Measurements from ENCODE around the gene C14orf180.

Gene C14orf180

DNA sequence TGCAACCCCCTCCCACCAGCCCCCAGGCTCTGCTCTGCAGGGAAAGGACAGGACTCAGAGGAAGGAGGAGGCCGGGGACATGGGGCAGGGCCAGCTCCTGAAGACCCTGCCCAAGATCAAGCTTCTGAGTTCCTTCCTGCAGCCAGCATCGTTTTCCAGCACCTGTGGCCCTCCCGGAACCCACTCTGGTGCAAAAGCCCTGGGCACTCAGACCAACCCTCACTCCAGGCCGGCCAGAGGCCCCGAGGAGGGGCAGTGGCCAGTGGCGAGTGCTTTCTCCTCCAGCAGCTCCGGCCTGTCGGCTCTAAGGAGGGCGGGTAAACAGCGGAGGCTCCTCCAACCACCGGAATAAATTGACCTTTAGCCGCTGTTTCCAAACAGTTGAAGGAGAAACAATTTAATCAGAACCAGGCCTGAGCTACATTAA is 14.2 kb downstream of the C14orf180 start:
- DNase-seq (ENCODE audit: low read depth, low spot score): no peak

DNA sequence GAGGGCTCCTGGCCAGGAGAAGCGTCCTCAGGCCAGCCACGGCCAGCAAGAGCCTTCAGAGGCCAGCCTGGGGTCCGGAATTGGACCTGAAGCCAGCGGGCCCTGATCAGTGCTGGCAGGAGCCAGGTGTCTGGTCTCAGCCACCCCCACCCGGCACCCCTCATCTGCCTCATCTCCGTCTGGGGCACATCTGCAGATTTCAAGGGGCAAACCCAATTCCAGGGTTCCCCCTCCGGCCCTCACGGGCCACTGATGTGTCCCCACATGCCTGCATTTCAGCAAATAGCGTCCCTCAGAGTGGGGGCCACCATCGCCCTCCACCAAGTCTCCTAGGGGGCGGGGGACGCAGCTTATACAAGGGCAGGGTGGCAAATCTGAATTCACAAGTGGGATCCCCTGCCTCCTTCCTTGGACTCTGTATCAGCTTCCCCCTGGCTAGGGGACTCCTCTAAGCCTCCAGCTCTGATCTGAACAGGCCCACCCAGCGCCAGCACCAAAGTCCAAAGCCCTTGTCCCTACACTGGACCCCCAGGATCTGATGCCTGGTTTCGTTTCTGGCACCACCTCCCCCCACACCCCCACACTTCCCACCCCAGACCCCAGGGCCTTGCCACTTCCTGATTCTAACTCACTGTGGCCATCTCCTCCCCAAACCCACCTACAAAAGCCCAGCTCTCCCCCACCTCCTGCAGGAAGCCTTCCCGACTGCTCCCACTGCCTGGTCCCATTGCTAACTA is 14.9 kb downstream of the C14orf180 start:
- no peak for DNase-seq (ENCODE audit: low read depth, low spot score)

DNA sequence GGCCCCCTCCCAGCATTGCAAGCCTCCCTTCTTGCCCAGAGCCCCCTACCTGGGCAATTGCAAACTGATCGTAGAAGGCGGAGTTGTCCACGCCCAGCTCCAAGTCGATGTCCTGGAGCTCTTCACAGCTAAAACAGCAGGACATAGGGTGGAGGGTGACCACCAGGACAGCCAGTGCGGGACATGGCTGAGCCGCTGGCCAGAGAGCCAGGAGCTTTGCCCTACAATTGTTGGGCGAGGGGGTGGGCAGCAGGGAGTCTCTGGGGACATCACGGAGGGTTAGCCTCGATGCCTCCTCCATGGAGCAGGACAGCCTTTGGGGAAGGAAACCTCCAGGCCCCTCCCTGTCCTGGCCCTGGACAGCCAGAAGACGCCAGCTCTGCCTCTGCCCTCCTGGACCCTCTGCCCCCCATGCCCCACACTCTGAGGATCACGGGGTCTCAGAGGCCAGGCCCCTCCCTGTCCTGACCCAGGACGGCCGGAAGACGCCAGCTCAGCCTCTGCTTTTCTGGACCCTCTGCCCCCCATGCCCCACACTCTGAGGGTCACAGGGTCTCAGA is 15.6 kb downstream of the C14orf180 start:
- DNase-seq (ENCODE audit: low read depth, low spot score): no peak

DNA sequence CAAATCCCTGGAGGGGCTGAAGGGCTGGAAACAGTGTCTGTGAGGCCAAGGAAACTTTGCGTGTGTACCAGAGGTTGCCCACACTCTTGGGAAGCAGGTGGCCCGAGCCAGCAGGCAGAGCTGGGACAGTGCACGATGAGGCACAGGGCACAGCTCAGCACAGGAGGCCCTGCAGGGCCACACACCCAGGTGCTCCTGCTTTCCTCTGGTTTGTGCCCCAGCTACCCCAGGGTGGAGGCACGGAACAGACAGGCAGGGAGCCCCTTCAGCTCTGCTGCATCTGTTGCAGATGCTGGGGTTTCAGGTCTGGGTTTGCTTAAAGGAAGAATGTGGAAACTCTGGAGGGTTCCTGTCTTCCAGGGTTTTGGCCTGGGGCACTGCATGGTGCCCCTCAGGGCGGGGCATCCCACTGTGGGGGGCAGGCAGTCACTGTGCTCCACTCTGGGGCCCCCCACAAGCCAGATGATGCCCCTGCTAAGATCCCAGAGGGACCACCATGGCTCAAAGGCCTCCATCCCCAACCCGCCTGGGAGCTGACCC is 16.4 kb downstream of the C14orf180 start:
- no peak for DNase-seq (ENCODE audit: low read depth, low spot score)

DNA sequence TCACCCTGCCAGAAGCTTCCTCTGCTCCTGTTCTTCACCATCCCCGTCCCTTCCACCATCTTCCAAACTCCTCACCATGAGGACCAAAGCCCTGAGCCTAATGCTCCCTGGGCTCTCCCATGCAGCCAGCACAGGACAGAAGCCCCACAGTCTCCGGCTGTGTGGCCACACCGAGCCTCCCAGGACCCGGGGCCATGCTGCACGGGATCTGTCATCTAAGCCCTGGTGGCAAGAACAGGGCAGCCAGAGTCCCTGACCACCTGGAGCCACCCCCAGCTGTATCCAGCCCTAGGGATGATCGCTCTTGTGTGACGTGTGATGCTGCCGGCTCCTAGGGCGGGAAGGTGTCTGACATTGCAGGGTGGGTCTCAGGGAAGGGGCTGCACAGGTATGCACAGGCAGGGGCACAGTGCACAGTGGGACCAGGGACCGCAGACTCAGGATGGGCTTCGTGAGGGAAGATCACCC is 16.9 kb downstream of the C14orf180 start:
- DNase-seq (ENCODE audit: low read depth, low spot score): no peak

DNA sequence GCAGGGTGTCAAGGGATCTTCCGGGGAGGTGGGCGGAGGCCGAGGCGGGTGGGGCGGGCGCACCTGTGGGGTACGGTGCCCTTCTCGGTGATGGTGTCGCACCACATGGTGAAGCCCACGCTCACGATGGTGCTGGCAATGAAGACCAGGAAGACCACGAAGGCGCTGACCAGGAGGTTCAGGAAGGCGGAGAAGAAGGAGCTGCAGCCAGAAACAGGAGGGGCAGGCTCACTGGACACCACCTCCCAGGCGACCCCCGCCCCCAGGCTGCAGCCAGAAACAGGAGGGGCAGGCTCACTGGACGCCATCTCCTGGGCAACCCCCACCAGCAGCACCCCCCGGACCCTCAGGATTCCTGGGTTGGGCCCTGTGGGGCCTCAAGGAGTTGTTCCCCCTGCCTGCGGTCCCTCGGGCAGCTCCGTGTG is 17.4 kb downstream of the C14orf180 start:
- no peak for DNase-seq (ENCODE audit: low read depth, low spot score)

DNA sequence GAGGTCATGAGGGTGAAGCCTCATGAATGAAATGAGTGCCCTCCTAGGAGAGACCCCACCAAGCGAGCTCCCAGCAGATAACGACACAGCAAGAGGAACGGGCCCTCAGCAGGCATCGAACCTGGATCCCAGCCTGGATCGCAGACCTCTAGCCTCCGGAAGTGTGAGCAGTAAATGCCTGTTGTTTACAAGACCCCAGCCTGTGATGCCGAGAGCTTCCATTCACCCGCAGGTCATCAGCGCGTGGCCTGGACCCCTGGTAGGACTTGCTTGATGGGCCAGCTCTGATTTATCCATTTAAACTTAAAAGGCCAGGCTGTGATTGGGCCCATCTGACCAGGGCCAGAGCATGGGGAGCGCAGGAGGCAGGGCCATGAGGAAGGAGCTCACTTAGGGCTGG is 18.0 kb downstream of the C14orf180 start:
- DNase-seq (ENCODE audit: low read depth, low spot score): no peak

DNA sequence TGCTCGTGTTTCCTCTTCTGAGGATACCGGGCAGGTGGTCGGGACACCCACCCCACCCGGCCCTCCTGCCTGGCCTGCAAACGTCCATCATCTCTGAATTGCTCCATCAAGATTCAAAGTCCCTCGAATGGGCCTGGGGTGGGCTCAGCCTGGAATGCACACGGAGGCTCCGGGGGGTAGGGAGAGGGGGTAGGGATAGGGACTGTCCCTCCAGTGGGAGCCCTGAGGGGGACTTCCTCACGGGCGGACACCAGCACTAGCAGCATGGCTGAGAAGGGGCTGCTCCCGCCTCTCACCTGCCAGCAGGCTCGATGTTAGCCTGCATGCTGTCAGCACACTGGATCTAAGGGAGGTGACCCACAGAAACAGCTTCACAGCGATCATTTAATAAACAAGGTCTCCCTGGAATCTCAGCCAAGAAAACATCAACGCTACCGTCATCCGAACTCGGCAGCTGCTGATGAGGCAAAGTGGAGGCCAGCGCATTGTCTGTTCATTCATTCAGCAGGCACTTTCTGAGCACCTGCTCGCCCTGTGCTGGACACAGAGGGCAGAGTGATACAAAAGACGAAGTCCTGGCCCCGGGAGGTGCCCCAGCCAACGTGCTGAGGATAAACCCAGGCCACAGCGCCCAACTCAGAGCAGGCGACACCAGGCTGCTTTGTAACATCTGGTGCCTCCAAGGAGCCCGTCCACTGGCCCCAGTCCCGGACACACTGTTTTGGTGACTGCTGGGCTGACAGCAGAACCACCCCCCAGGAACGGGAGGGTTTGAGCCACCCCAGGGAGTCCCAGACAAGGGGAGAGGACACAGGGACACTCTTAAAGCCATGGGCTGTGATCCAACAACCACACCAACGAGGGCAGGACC is 18.7 kb downstream of the C14orf180 start:
- no peak for DNase-seq (ENCODE audit: low read depth, low spot score)

DNA sequence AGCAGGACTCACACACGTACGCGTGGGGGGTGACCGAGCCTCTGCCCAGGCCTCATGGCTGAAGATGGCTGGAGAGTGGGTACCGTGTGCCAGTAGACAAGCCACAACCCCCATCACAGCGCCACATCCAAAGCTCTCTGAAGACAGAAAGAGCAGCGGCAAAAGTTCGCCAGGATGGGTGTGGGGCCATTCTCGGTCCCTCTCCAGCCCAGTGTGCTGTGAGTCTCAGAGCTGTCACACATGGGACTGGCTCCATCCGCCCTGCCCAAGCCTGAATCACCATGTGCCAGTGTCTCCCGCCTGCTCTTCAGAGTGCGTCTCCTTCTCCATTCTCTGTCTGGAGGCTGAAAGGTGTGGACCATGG is 19.3 kb downstream of the C14orf180 start:
- no peak for DNase-seq (ENCODE audit: low read depth, low spot score)

DNA sequence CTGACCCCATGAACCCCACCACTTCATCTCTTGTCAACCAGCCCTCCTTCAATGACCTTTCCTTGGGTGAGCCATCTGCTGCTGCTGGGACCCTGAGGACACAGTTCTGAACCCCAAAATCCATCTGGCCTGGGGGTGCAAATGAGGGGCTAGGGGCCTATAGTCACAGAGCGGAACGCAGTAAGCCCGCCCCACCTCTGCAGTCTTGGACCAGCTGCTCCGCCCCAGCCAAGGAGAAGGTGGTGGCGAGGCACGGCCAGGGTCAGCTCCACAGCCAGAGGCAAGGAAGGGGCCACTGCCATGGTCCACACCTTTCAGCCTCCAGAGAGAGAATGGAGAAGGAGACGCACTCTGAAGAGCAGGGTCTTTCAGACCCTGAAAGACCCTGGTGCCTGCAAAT is 19.9 kb downstream of the C14orf180 start:
- no peak for DNase-seq (ENCODE audit: low read depth, low spot score)

DNA sequence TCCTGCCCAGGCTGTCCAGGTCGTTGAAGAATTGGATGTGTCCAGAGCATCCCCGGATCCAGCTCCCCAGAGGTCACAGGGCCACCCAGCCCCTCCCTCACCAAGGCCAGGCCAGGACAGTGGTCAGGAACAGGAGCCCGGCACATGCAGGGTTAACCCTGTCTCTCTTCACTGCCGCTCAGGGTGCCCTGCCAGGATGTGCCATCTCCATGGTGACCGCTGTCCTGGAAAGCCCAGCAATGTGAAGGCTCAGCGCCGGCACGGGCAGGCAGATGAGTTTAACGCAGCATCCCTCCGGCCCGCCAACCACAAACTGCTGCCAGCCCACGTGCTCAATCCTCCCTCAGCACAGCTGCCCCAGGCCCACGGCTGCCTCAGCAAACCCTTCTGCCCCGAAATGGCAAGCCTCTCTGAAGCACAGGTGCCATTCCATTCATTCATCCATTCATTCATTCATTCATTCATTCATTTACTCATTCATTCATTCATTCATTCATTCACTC is 20.6 kb downstream of the C14orf180 start:
- no peak for DNase-seq (ENCODE audit: low read depth, low spot score)

DNA sequence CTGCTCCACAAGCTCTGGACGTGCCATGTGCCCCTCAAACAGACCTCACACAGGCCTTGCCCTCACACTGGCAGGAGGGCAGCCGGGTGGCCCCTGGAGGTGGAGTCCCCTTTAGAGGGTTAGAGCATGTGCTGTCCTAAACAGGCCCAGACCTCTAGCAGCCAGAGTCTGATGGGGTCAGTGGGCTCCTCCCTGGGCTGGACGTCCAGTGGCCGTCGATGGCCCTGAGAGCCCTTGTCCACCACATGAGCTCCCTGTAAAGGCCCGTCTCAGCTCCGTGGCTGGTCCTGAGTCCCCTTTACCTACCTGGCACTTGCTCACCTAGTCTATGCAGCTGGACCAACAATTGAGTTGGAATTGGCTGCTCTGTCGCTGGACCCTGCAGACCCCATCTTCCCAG is 21.2 kb downstream of the C14orf180 start:
- no peak for DNase-seq (ENCODE audit: low read depth, low spot score)

DNA sequence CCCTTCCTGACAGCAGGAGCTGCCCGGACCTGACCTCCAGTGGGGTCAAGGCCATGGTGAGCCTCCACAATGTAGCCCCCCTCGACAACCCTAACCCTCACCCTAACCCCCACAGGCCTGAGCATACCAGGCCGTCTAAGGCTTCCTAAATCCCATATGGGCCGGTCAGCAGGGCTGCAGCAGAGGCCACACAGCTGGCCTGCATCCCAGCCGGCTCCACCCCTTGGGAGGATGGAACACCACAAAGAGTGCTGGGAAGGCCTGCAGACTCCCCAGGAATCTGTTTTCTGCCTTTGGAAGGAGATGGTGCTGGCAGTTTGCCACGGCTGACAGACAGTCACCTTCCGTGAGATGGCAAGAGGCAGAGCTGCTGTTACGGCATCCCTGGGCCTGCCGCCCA is 22.2 kb downstream of the C14orf180 start:
- DNase-seq (ENCODE audit: low read depth, low spot score): no peak

DNA sequence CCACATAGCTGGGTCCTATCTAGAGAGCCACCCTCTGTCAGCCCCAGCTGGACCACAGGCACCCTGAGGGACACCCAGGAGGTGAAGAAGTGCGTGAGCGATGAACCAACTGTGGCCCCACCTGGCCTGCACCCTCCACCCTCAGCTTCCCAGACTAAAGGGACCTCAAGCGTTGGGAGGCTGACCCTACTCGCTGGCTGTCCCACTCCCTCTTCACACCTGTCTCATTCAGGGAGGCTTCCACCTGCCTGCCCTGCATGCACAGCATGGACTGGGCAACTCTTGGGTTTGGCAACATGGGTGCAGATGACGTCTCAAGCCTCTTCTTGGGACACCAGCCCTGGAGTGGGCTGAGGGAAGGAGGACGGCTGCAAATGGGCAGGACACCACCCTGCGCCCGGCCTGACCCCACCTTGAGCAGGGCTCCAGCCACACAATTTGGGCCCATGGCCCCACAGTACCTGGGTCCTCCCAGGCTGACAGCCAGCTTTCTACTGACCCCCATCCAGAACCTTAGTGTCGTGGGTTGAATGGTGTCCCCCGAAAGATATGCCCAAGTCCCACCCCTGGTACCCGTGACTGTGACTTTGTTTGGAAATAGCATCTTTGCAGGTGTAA is 22.9 kb downstream of the C14orf180 start:
- no peak for DNase-seq (ENCODE audit: low read depth, low spot score)

DNA sequence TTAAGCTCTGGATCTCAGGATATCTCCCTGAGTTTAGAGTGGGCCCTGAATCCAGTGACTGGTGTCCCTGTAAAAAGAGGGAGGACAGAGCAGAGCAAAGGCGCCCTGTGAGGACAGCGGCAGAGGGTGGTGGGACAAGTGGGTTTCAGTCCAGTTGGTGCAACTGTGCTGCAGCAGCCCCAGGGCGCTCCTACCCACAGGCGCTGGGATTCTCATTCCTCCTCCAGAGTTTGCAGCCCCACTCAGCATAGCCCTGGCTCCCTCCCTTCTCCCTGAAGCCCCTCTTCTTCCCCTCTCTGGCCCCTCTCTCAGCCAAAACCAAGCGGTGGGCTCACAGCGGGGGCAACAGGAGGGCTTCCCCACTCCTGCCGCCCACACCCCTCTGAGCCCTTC is 23.4 kb downstream of the C14orf180 start:
- no peak for DNase-seq (ENCODE audit: low read depth, low spot score)

DNA sequence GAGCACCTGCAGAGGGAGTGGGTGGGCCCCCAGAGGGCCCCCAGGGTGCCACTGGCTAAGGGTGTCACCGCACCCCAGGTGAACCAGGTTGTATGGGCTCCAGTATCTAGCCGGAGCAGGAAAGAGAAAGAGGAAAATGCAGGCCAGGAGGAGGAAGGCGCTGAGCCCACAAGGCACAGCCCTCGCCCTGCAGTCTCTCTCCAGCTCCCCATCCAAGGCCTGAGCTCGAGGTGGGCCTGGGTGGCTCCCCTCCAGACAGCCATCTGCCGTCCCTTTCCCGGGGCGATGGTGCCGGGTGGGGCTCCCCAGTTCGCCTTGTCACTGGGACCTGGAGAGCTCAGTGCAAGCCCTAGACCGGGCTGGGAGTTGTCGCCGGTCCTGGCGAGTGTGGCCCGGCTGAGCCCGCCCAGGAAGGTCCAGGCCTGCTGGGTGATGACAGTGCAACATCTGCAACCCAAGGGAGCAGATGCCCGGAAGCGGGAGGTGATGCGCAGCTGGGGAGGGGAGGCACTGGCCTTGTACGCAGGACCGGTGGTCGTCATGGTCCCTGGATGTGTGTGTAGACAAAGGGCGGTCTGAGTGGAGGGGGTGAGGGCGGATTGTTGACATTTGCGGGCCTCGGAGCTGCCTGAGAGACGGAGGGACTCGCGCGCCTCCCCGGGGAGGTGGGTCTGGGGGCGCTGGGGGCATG is 24.3 kb downstream of the C14orf180 start:
- DNase-seq (ENCODE audit: low read depth, low spot score): no peak

DNA sequence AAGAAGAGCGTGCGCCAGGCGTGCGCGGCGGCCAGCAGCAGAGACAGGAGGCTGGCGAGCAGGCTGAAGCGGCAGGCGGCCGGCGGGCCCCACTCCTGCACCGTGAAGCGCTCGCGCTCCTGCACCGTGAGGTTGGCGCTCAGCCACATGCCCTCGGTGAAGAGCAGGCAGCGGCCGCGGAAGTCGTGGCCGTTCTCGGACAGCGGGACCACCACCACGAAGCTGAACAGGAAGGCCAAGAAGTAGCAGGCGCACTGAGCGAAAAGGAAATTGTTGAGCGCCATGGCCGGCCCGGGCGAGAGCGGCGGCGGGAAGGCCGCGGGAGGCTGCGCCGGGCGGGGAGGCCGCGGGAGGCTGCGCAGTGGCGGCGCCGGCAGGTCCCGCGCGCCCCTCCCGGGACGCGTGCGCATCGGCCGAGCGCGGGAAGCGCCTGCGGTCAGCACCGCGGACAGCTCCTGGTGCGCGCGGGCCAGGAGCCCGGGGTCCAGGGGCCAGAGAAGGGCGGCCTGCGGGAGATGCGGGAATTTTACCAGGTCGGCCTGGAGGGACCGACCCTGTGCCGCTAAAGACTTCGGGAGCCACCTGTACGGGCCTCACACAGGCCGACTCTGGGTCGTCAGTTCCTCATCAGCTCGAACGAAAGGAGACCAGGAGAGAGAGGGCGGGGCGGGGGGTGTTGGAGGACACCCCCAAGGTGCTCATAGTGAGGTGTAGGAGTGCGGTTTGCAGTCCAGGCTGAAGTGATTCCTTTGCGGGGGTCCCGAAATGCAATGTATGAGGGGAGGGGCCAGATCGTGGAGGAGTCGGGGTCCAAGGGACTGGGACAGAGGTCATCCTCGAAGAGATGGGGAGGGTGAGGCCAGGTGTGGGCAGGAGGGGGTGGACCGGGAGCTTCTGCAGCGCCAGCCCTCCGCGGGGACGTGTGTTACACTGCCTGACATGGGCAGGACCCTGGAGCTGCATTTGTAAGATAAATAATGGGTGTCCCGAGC is 25.2 kb downstream of the C14orf180 start, which contains the start of gene TMEM179:
Gene TMEM179, minus strand, starts transcription at position 315 of the 992 bp plus-strand sequence. Its CDS starts 31 bp downstream, at position 284.
- no peak for DNase-seq (ENCODE audit: low read depth, low spot score)

DNA sequence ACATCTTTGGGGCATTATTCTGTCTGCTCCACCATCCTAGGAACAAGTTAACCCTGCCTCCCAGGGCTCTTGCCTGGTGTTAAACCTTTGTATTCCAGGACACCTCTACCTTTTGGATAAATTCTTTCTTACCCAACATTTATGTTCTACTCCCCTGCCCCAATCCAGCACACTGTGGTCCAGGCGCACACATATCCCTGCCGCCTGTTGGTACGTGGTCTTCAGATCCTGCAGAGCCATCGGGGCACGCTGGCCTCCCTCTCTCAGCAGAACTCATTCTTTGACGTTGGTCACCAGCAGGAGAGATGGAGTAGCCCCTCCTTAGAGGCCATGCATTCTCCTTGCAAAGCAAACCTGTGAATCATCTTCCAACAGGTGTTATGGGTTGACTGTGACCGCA is 30.1 kb downstream of the C14orf180 start:
- no peak for DNase-seq (ENCODE audit: low read depth, low spot score)

DNA sequence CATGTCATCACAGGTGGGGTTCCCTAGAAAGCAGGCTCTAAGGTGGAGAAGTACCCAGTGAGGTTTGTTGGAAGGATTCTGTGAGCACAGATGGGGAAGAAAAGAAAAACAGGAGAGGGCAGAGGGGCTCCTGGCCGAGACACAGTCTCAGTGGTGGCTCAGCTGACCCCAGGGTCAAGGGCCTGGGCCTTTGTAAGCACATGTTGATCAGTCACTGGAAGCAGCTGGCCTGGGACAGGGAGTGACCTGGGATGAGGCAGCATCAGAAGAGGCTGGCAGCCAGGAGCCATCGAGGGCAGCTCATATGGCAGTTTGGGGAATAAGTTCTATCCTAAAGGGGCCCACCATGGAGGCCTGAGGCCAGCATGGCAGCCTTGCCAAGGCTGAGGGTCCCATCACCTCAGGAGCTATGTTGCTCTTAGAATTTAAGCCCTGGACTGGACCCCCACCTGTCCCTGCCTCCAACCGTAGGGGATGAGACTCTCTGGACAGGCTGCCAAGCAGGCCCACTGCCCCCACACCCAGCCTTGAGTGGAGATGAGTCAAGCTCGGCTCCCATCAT is 31.3 kb downstream of the C14orf180 start:
- no peak for DNase-seq (ENCODE audit: low read depth, low spot score)
